Measurements from ENCODE around the gene DOCK8. TPM values are rescaled to one million over a fixed set of nuclear protein-coding genes. Genes with fewer than 3 reads are reported as not detected.

The DOCK8 gene
- total RNA-seq, 1 experiment from 2014 or later: 1.4 TPM

GRCh38 chr9:503326-503725 lies 288.7 kb downstream of the DOCK8 start:
- WGBS (ENCODE audit: extremely low coverage, insufficient read length, low lambda C conversion rate): no CpG with 5 or more reads among the region's 9 CpGs

More at GRCh38 chr9:503326-503725, 288.7 kb downstream of the DOCK8 start:
- Histone ChIP-seq H2BK5ac (ENCODE audit: insufficient read length, low read length) (no peak overlapping the region), H3K9me3 (ENCODE audit: control insufficient read depth, low read depth, low read length) (no peaks in the 10 kb centered on the region), H4K91ac (ENCODE audit: insufficient read length, low read depth, low read length) (no peak overlapping the region), H3K79me2 (ENCODE audit: insufficient read depth, low read length) (no peaks in the 10 kb centered on the region; the same call in 1 of the 2 replicates), H2AFZ (ENCODE audit: low read length) (no peak overlapping the region), H3K23ac (ENCODE audit: insufficient read length, low read depth, low read length) (no peak overlapping the region), H4K20me1 (ENCODE audit: control insufficient read depth, insufficient read depth, insufficient read length) (no peaks in the 10 kb centered on the region), H2AK5ac (ENCODE audit: insufficient read length, low read length) (no peak overlapping the region), H3K14ac (ENCODE audit: insufficient read depth, low read length) (no peak overlapping the region; the same call in 1 of the 2 replicates), H3K9ac (ENCODE audit: extremely low read depth, insufficient read length, low read length) (peak overlapping the region; percentile 56), H4K8ac (replicated peaks; ENCODE audit: insufficient read length, low read depth, low read length) (no peak overlapping the region), H3K4me2 (ENCODE audit: insufficient read depth, insufficient read length, low read length) (peak overlapping the region; percentile 71), H3K18ac (ENCODE audit: insufficient read length, low read depth, low read length) (no peak overlapping the region), H2BK120ac (ENCODE audit: low read depth, low read length, poor library complexity, severe bottlenecking) (no peak overlapping the region), H2BK20ac (ENCODE audit: low read depth, low read length, poor library complexity, severe bottlenecking) (no peak overlapping the region), H3K27me3 (ENCODE audit: insufficient read depth, low read length) (peaks cover 3% of the 10 kb centered on the region; the same call in 1 of the 2 replicates), H4K5ac (ENCODE audit: insufficient read length, low read depth, low read length) (no peak overlapping the region), H3K56ac (ENCODE audit: insufficient read length, low read depth, low read length) (no peak overlapping the region), H3K27ac (ENCODE audit: insufficient read length, low read depth, low read length) (no peak overlapping the region), H2BK15ac (ENCODE audit: low read depth, low read length) (no peak overlapping the region), H3K4me1 (ENCODE audit: insufficient read depth, low read length) (no peaks in the 10 kb centered on the region), H3K4ac (ENCODE audit: low read depth, low read length) (no peak overlapping the region), H3T11ph (ENCODE audit: low read length) (no peak overlapping the region), H3K23me2 (ENCODE audit: insufficient read length, low read depth, low read length, poor library complexity, severe bottlenecking) (peaks cover 13% of the 10 kb centered on the region), H2BK12ac (ENCODE audit: insufficient read length, low read depth, low read length) (no peak overlapping the region), H3K79me1 (ENCODE audit: insufficient read depth, low read depth, low read length, poor library complexity, severe bottlenecking) (no peaks in the 10 kb centered on the region)
- TF ChIP-seq CTCF (conservative IDR thresholded peaks at IDR 0.05): no peak
- peaks cover 0 to 7% (median 3%) of the 10 kb centered on the region in 3 experiments; a peak in 4 of 7 replicates for H3K36me3 Mint-ChIP-seq (ENCODE audit: insufficient read depth in 1 of 3, low read depth in 3 of 3)
- peak overlapping the region in 1 of 3 experiments; percentile 93; a peak in 1 of 7 replicates for H3K27ac Mint-ChIP-seq
- peaks cover 49% of the 10 kb centered on the region for H3K27me3 Mint-ChIP-seq (ENCODE audit: low read depth)
- peaks cover 13 to 19% of the 10 kb centered on the region in 2 experiments for H3K4me1 Mint-ChIP-seq
- peak overlapping the region; percentile 73 to 90 for H3K4me3 Mint-ChIP-seq
- peak; percentile 25 for DNase-seq
- peaks cover 0 to 6% of the 10 kb centered on the region in 2 experiments; a peak in 2 of 5 replicates for H3K9me3 Mint-ChIP-seq
